Muscle of leg (tissue), 11 donors: Measurements from ENCODE around the gene PSMD13. TPM values are rescaled to one million over a fixed set of nuclear protein-coding genes. Genes with fewer than 3 reads are reported as not detected.

Source experiments
- DNase-seq: peaks from one replicate; pipeline ENCODE4 v3.0.0; 2013
- H3K27ac ChIP-seq: one replicate; pipeline ENCODE4 v1.5.1; 2013; ENCODE audit warnings: mild to moderate bottlenecking, low read length, control low read depth
- H3K27me3 ChIP-seq: one replicate; pipeline ENCODE4 v1.6.1; 2013; ENCODE audit warnings: low read length; ENCODE audit not compliant: control insufficient read depth, insufficient read depth
- H3K36me3 ChIP-seq: one replicate; pipeline ENCODE4 v1.6.1; 2013; ENCODE audit warnings: low read length; ENCODE audit not compliant: control insufficient read depth, insufficient read depth
- H3K4me1 ChIP-seq: one replicate; pipeline ENCODE4 v1.6.1; 2013; ENCODE audit warnings: low read length; ENCODE audit not compliant: control insufficient read depth, insufficient read depth
- H3K4me3 ChIP-seq: one replicate; pipeline ENCODE4 v1.5.1; 2013; ENCODE audit warnings: low read length, control low read depth
- H3K9me3 ChIP-seq: replicated peaks from 2 replicates; pipeline ENCODE4 v1.6.1; 2013; ENCODE audit warnings: low read depth, low read length; ENCODE audit not compliant: control insufficient read depth
- WGBS: methylation state at CpG from one replicate; pipeline ENCODE4 v1.1.5; 2013; ENCODE audit warnings: missing lambda C conversion rate; ENCODE audit not compliant: insufficient coverage; 5-methylcytosine and 5-hydroxymethylcytosine counted together
- polyA plus RNA-seq, 8 donors: library from polyadenylated mRNA; unstranded; fragments of 120-200 nt; gene quantifications; one replicate each; pipeline versions ENCODE4 v1.2.1 to v1.2.3, GENCODE V29; 2013; ENCODE audit warnings: inconsistent platforms in 1 of 8, low replicate concordance in 1 of 8; ENCODE audit not compliant: insufficient read length in 8 of 8, insufficient read depth in 1 of 8
- total RNA-seq: library from RNA; stranded (reverse); fragments of 120-200 nt; gene quantifications from one replicate; pipeline ENCODE4 v1.2.4, GENCODE V29; 2013

PSMD13 gene
- total and polyA plus RNA-seq, 9 donors: 82.6 to 115 (median 106) TPM

- no peaks in the 10 kb centered on the region for H3K9me3 ChIP-seq
- peaks cover 13% of the 10 kb centered on the region for H3K27me3 ChIP-seq
- WGBS: 69% methylated on average over 22 of the region's 40 CpGs
- H3K36me3 ChIP-seq: peaks cover 2% of the 10 kb centered on the region
- no peak within 1 kb of the TSS for H3K4me3 ChIP-seq
- H3K27ac ChIP-seq: no peak within 1 kb of the TSS
- H3K4me1 ChIP-seq: peaks cover 15% of the 10 kb centered on the region
- no peak for DNase-seq
Measured at GRCh38 chr11:299081-299891, 62.5 kb downstream of the PSMD13 start, which contains the start of gene IFITM5. Gene IFITM5, minus strand, starts transcription at chr11:299526. Its CDS starts 36 bp downstream, at chr11:299490.

- WGBS: 16% methylated on average over 9 of the region's 20 CpGs
- DNase-seq: no peak
- Histone ChIP-seq H3K4me1 (peaks cover 16% of the 10 kb centered on the region), H3K9me3 (no peaks in the 10 kb centered on the region), H3K27ac (no peak overlapping the region), H3K4me3 (no peak overlapping the region), H3K27me3 (peaks cover 13% of the 10 kb centered on the region), H3K36me3 (no peaks in the 10 kb centered on the region)
Measured at GRCh38 chr11:299951-300735, 63.4 kb downstream of the PSMD13 start.

Other genes with a start within 250 kb of the PSMD13 start
- gene SCGB1C1, start 43.9 kb upstream of the PSMD13 start, total RNA-seq: not detected
- under 1 TPM in 4 of 8 donors, not detected in 4; 0.26 to 0.43 (median 0.35) TPM for gene SCGB1C1, start 43.9 kb upstream of the PSMD13 start, polyA plus RNA-seq
- 15.0 TPM for gene BET1L, start 29.6 kb upstream of the PSMD13 start, total RNA-seq
- 10 to 100 TPM; 28.5 to 43.9 (median 35.8) TPM for gene BET1L, start 29.6 kb upstream of the PSMD13 start, polyA plus RNA-seq
- 58.2 TPM for gene RIC8A, start 29.3 kb upstream of the PSMD13 start, total RNA-seq
- gene RIC8A, start 29.3 kb upstream of the PSMD13 start, polyA plus RNA-seq: 10 to 100 TPM; 59.5 to 85.4 (median 72.0) TPM
- gene SIRT3, start 634 bp upstream of the PSMD13 start, total RNA-seq: 13.7 TPM
- 10 to 100 TPM; 17.4 to 27.1 (median 23.9) TPM for gene SIRT3, start 634 bp upstream of the PSMD13 start, polyA plus RNA-seq
- gene NLRP6, start 41.4 kb downstream of the PSMD13 start, total RNA-seq: 0.04 TPM
- gene NLRP6, start 41.4 kb downstream of the PSMD13 start, polyA plus RNA-seq: 1 to 10 TPM in 1 of 8 donors, under 1 TPM in 3, not detected in 4; 0.04 to 1.1 (median 0.23) TPM
- gene PGGHG, start 52.1 kb downstream of the PSMD13 start, total RNA-seq: 14.1 TPM
- 10 to 100 TPM in 3 of 8 donors, 1 to 10 TPM in 5; 9.2 to 13.9 (median 9.9) TPM for gene PGGHG, start 52.1 kb downstream of the PSMD13 start, polyA plus RNA-seq
- not detected for gene IFITM5, start 62.5 kb downstream of the PSMD13 start, total RNA-seq
- gene IFITM5, start 62.5 kb downstream of the PSMD13 start, polyA plus RNA-seq: not detected
- 48.1 TPM for gene IFITM2, start 70.8 kb downstream of the PSMD13 start, total RNA-seq
- gene IFITM2, start 70.8 kb downstream of the PSMD13 start, polyA plus RNA-seq: 100 to 1,000 TPM in 2 of 8 donors, 10 to 100 TPM in 6; 60.8 to 130 (median 84.3) TPM
- 24.6 TPM for gene IFITM1, start 77.1 kb downstream of the PSMD13 start, total RNA-seq
- 10 to 100 TPM; 19.8 to 33.3 (median 24.3) TPM for gene IFITM1, start 77.1 kb downstream of the PSMD13 start, polyA plus RNA-seq
- gene IFITM3, start 83.9 kb downstream of the PSMD13 start, total RNA-seq: 80.4 TPM
- gene IFITM3, start 83.9 kb downstream of the PSMD13 start, polyA plus RNA-seq: 100 to 1,000 TPM; 220 to 363 (median 280) TPM
- 14.4 TPM for gene B4GALNT4, start 132.5 kb downstream of the PSMD13 start, total RNA-seq
- gene B4GALNT4, start 132.5 kb downstream of the PSMD13 start, polyA plus RNA-seq: 10 to 100 TPM; 12.9 to 34.1 (median 21.7) TPM
- 0.13 TPM for gene PKP3, start 157.2 kb downstream of the PSMD13 start, total RNA-seq
- 10 to 100 TPM in 1 of 8 donors, 1 to 10 TPM in 1, under 1 TPM in 6; 0.16 to 10.5 (median 0.61) TPM for gene PKP3, start 157.2 kb downstream of the PSMD13 start, polyA plus RNA-seq
- gene SIGIRR, start 178.0 kb downstream of the PSMD13 start, total RNA-seq: 16.5 TPM
- gene SIGIRR, start 178.0 kb downstream of the PSMD13 start, polyA plus RNA-seq: 10 to 100 TPM in 7 of 8 donors, 1 to 10 TPM in 1; 9.4 to 26.3 (median 15.5) TPM
- 0.09 TPM for gene ANO9, start 205.0 kb downstream of the PSMD13 start, total RNA-seq
- 1 to 10 TPM in 3 of 8 donors, under 1 TPM in 5; 0.23 to 5.6 (median 0.37) TPM for gene ANO9, start 205.0 kb downstream of the PSMD13 start, polyA plus RNA-seq
- 19.4 TPM for gene PTDSS2, start 213.3 kb downstream of the PSMD13 start, total RNA-seq
- 10 to 100 TPM; 25.6 to 47.2 (median 30.4) TPM for gene PTDSS2, start 213.3 kb downstream of the PSMD13 start, polyA plus RNA-seq